PC-3 (cell line): ENCODE data around the gene LMLN. TPM values are rescaled to one million over a fixed set of nuclear protein-coding genes. Genes with fewer than 3 reads are reported as not detected.

Source experiments
- total RNA-seq: library from RNA; depleted of rRNA; stranded (reverse); fragments of >200 nt; gene quantifications from 2 replicates; pipeline ENCODE4 v1.2.3, GENCODE V29; 2014; rRNA removed

Gene LMLN
- total RNA-seq, 1 experiment from 2014 or later = 3.7 TPM

Other genes starting within 250 kb of the LMLN start
- gene RUBCN, start 223.3 kb upstream of the LMLN start, total RNA-seq = 24.5 and 32.9 TPM in 2 replicates
- 54.6 and 85.4 TPM in 2 replicates for gene FYTTD1, start 210.3 kb upstream of the LMLN start, total RNA-seq
- gene LRCH3, start 169.0 kb upstream of the LMLN start, total RNA-seq = 43.1 and 146 TPM in 2 replicates
- 766 and 875 TPM in 2 replicates for gene RPL35A, start 10.0 kb upstream of the LMLN start, total RNA-seq